Epithelial cell of esophagus (primary cell): ENCODE results near the gene CNTNAP1.
"Not testable (repeated sequence)": the region's sequence is repeated elsewhere in the genome, so short reads cannot be mapped to it uniquely, and the experiment has no call there.

Experiments used
- DNase-seq: peaks from one replicate; pipeline ENCODE4 v3.0.0; 2010; ENCODE audit warnings: low read depth
- H3K4me3 ChIP-seq: 2 replicates; pipeline ENCODE4 v1.5.1; 2011; ENCODE audit warnings: mild to moderate bottlenecking, low read length, control low read depth
- CTCF ChIP-seq: IDR thresholded peaks from 2 replicates; pipeline ENCODE4 v1.5.1; 2011; ENCODE audit warnings: low read depth, mild to moderate bottlenecking, low read length, control low read depth, inconsistent platforms; ENCODE audit not compliant: insufficient read depth; ENCODE audit errors: missing control alignments

The CNTNAP1 gene

DNA sequence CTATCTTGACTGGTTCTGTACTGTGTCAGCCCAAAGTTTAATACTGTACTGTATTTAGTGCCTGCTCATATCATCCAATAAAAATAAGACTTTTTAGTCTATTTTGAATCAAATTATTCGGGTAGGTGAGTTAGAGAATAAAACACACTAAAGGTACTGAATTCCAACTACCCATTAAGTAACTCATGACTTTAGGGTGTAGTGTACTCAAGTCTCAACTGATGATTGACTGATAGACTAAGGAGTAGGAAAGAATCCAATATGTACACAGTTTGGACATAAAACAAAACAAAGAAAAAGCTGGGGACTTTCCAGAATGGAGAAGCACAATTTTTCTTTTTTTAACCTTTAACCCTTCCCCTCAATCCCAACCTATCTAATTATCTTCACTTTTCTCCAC lies 58.4 kb downstream of the CNTNAP1 start:
- TF ChIP-seq CTCF = no peak
- no peak for DNase-seq
- no peak overlapping the region for H3K4me3 ChIP-seq

- DNase-seq, H3K4me3 ChIP-seq: not testable (repeated sequence)
These were observed 60.6 kb downstream of the CNTNAP1 start for GRCh38 chr17:42742916-42743315.

DNA sequence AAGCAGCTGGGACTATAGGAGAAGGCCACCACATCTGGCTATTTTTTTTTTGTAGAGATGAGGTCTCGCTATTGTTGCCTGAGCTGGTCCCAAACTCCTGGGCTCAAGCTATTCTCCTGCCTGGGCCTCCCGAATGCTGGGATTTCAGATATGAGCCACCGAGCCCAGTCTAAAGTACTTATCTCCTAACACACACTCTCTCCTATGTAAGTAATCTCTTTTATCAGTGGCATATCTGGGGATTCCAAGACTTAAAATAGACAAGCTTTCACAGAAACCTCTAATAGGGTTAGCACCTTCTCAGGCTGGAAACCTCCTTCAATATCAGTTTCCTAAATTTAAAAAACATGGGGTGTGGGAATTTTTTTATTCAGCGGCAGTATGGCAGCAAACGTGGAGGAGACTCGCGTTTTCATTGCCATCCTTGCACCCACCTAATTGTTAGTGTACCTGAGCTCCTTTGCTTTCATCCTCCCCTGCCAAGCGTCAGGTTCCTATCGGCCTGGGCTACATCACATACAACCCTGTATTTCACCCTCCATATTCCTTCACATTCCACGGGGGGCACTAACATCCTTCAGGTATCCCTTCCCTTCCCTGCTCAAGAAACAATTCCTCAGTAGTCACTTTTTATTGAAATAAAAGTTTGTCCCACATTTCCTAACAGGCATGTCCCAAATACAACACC lies 61.4 kb downstream of the CNTNAP1 start:
- DNase-seq = peak; percentile 16
- no peak for TF ChIP-seq CTCF
- H3K4me3 ChIP-seq = peak overlapping the region; percentile 69

GRCh38 chr17:42744283-42744805 lies 62.0 kb downstream of the CNTNAP1 start:
- peak overlapping the region; percentile 69 for H3K4me3 ChIP-seq
- no peak for TF ChIP-seq CTCF
- DNase-seq = peak; percentile 66

- TF ChIP-seq CTCF = no peak
- H3K4me3 ChIP-seq = peak within 1 kb of the TSS; percentile 69
- peak; percentile 91 for DNase-seq
These were observed 62.7 kb downstream of the CNTNAP1 start, which contains the start of gene EZH1 for GRCh38 chr17:42744806-42745617. EZH1 (minus strand) TSS chr17:42745040; CDS start chr17:42728941, 16,099 bp downstream.

GRCh38 chr17:42748202-42748907 lies 66.0 kb downstream of the CNTNAP1 start:
- DNase-seq = no peak
- TF ChIP-seq CTCF = no peak
- H3K4me3 ChIP-seq = no peak overlapping the region
